K562 (cell line): ENCODE measurements around the gene SV2C. TPM values are rescaled to one million over a fixed set of nuclear protein-coding genes. Genes with fewer than 3 reads are reported as not detected.
A peak's percentile ranks its signal among the peaks of the same experiment; 100 is the strongest.

Source experiments
- CREM ChIP-seq: IDR thresholded peaks from 2 replicates; pipeline ENCODE4 v1.6.1; 2014; ENCODE audit warnings: antibody characterized with exemption, low read depth
- ESRRA ChIP-seq: fragments of 450-650 bp; IDR thresholded peaks from 2 replicates; pipeline ENCODE4 v1.6.1; 2014; ENCODE audit warnings: low read depth, mild to moderate bottlenecking, moderate library complexity, borderline replicate concordance
- JUND ChIP-seq, 2 experiments: IDR thresholded peaks; 2 replicates in 1 of 2; 3 replicates in 1 of 2; pipeline ENCODE4 v1.6.1; 2011; ENCODE audit warnings: borderline replicate concordance in 2 of 2, low read depth in 2 of 2, low read length in 2 of 2, improper control_type of control experiment in 1 of 2, missing biosample characterization in 1 of 2, missing genetic modification characterization in 1 of 2, missing genetic modification reagents in 1 of 2
- KDM1A ChIP-seq, 2 experiments: fragments of 450-650 bp; IDR thresholded peaks; 2 replicates each; pipeline ENCODE4 v1.6.1; 2016; ENCODE audit warnings: mild to moderate bottlenecking in 2 of 2
- NFIC ChIP-seq: fragments of 450-650 bp; IDR thresholded peaks from 2 replicates; pipeline ENCODE4 v1.6.1; 2017; ENCODE audit warnings: mild to moderate bottlenecking, inconsistent platforms
- REST ChIP-seq, 2 experiments: fragments of 450-650 bp; formaldehyde crosslinking in 1 of 2; IDR thresholded peaks; 2 replicates each; pipeline versions ENCODE4 v1.4.0 to v1.6.1; 2014 to 2020; ENCODE audit warnings: mild to moderate bottlenecking in 2 of 2, borderline replicate concordance in 1 of 2, low read depth in 1 of 2
- SMAD1 ChIP-seq: fragments of 150-350 bp; IDR thresholded peaks from 2 replicates; pipeline ENCODE4 v1.6.1; 2014; ENCODE audit warnings: low read length, low read depth; ENCODE audit not compliant: partially characterized antibody
- ZNF699 ChIP-seq: fragments of 250-450 bp; sonication (Bioruptor Pico); IDR thresholded peaks from 2 replicates; pipeline ENCODE4 v1.8.0; 2021; ENCODE audit warnings: mild to moderate bottlenecking, moderate library complexity; ENCODE audit not compliant: insufficient replicate concordance
- polyA plus RNA-seq, 8 experiments: library from polyadenylated mRNA; depleted of rRNA in 4 of 8; stranded (reverse) in 5 of 8; unstranded in 3 of 8; fragments of >200 nt; fragmentation: Nextera tagmentation in 2 of 8; fragmentation: Illumina TruSeq in 1 of 8; extraction: Ambion mirVana in 2 of 8; extraction: Trizol in 1 of 8; gene quantifications; 2 replicates each; pipeline versions ENCODE4 v1.2.1 to v1.2.3, GENCODE V29; 2011 to 2014; ENCODE audit warnings: inconsistent platforms in 1 of 8, missing spikeins in 1 of 8
- total RNA-seq, 7 experiments: library from RNA; depleted of rRNA in 6 of 7; stranded (reverse); fragments of >200 nt in 6 of 7; fragmentation: Illumina TruSeq in 2 of 7; extraction: Trizol in 2 of 7; gene quantifications; 2 replicates each; pipeline versions ENCODE4 v1.2.1 to v1.2.3, GENCODE V29; 2011 to 2021; ENCODE audit warnings: low replicate concordance in 1 of 7
- TF ChIP-seq, protein P1 (sequence below): sonication (generic); formaldehyde crosslinking; IDR thresholded peaks from 2 replicates; pipeline ENCODE4 v1.4.0; 2020; ENCODE audit warnings: mild to moderate bottlenecking, missing genetic modification reagents

Gene SV2C
- total and polyA plus RNA-seq, 9 of the 15 experiments (the other 6 are each of a cell fraction or from before 2014, with no cell fraction given), result 0.05 TPM; not detected in 8

- TF ChIP-seq KDM1A (IDR thresholded peaks at IDR 0.05) (peak; percentile 74 to 79), ZNF699 (CRISPR knock-in tag) (no peak), ESRRA (peak; percentile 26; the same call in 1 of the 2 replicates), SMAD1 (peak; percentile 45), CREM (peak; percentile 16; the same call in 1 of the 2 replicates), JUND (IDR thresholded peaks at IDR 0.05; ENCODE audit: borderline replicate concordance, low read depth, low read length) (peak; percentile 45; the same call in 1 of the 2 replicates), JUND (tag; IDR thresholded peaks at IDR 0.05; ENCODE audit: borderline replicate concordance, low read depth, low read length) (peak; percentile 66; the same call in 2 of the 3 replicates), REST (IDR thresholded peaks at IDR 0.05; ENCODE audit: borderline replicate concordance) (peak; percentile 95), REST (CRISPR knock-in tag; IDR thresholded peaks at IDR 0.05; ENCODE audit: low read depth) (no peak), NFIC (peak; percentile 98)
- TF ChIP-seq, protein P1, sequence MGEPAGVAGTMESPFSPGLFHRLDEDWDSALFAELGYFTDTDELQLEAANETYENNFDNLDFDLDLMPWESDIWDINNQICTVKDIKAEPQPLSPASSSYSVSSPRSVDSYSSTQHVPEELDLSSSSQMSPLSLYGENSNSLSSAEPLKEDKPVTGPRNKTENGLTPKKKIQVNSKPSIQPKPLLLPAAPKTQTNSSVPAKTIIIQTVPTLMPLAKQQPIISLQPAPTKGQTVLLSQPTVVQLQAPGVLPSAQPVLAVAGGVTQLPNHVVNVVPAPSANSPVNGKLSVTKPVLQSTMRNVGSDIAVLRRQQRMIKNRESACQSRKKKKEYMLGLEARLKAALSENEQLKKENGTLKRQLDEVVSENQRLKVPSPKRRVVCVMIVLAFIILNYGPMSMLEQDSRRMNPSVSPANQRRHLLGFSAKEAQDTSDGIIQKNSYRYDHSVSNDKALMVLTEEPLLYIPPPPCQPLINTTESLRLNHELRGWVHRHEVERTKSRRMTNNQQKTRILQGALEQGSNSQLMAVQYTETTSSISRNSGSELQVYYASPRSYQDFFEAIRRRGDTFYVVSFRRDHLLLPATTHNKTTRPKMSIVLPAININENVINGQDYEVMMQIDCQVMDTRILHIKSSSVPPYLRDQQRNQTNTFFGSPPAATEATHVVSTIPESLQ (CRISPR knock-in tag), result no peak
These were observed 280.4 kb downstream of the SV2C start (continued) for GRCh38 chr5:76363352-76364225.
